Neural cell (in vitro differentiated cells): ENCODE measurements around the gene ZAP70. TPM values are rescaled to one million over a fixed set of nuclear protein-coding genes. Genes with fewer than 3 reads are reported as not detected.

Source experiments
- H2AFZ ChIP-seq: fragments of 200-600, 300-800 bp; sonication (generic), shearing (Covaris generic); 2 replicates; pipeline ENCODE4 v1.6.0; 2014; ENCODE audit warnings: low read depth, mild to moderate bottlenecking, antibody characterized with exemption, low read length, moderate library complexity
- H3F3A ChIP-seq: fragments of 200-600 bp; shearing (Covaris generic); 2 replicates; pipeline ENCODE4 v1.6.1; 2016; ENCODE audit warnings: mild to moderate bottlenecking, moderate library complexity, mixed read lengths, antibody characterized with exemption, low read length; ENCODE audit not compliant: insufficient read depth, poor library complexity, severe bottlenecking
- H3K27ac ChIP-seq: fragments of 200-600, 300-800 bp; sonication (generic), shearing (Covaris generic); 2 replicates; pipeline ENCODE4 v1.5.1; 2014; ENCODE audit warnings: mild to moderate bottlenecking, low read length, moderate library complexity
- H3K27me3 ChIP-seq: fragments of 300-800, 200-600 bp; sonication (generic), shearing (Covaris generic); 2 replicates; pipeline ENCODE4 v1.6.0; 2014; ENCODE audit warnings: mild to moderate bottlenecking, low read depth, low read length, moderate library complexity; ENCODE audit not compliant: insufficient read depth
- H3K36me3 ChIP-seq: fragments of 300-800, 200-600 bp; sonication (generic), shearing (Covaris generic); 2 replicates; pipeline ENCODE4 v1.5.1; 2014; ENCODE audit warnings: mild to moderate bottlenecking, antibody characterized with exemption, low read length, moderate library complexity; ENCODE audit not compliant: insufficient read depth
- H3K4me2 ChIP-seq: fragments of 300-800, 200-600 bp; sonication (generic), shearing (Covaris generic); 2 replicates; pipeline ENCODE4 v1.6.0; 2014; ENCODE audit warnings: mild to moderate bottlenecking, low read length
- H3K4me3 ChIP-seq: fragments of 300-800, 200-600 bp; sonication (generic), shearing (Covaris generic); 2 replicates; pipeline ENCODE4 v1.5.1; 2014; ENCODE audit warnings: mild to moderate bottlenecking, low read length, moderate library complexity
- H3K79me2 ChIP-seq: fragments of 200-600 bp; shearing (Covaris generic); replicated peaks from 2 replicates; pipeline ENCODE4 v1.6.0; 2014; ENCODE audit warnings: mild to moderate bottlenecking, low read length, moderate library complexity; ENCODE audit not compliant: insufficient read depth
- H3K9ac ChIP-seq: fragments of 300-800, 200-600 bp; sonication (generic), shearing (Covaris generic); 2 replicates; pipeline ENCODE4 v1.6.1; 2016; ENCODE audit warnings: mild to moderate bottlenecking, low read length, mixed read lengths
- H3K9me2 ChIP-seq: fragments of 200-600 bp; shearing (Covaris generic); 2 replicates; pipeline ENCODE4 v1.6.1; 2016; ENCODE audit warnings: mild to moderate bottlenecking, low read length, mixed read lengths; ENCODE audit not compliant: insufficient read depth
- H3K9me3 ChIP-seq: fragments of 200-600, 300-800 bp; sonication (generic), shearing (Covaris generic); 2 replicates; pipeline ENCODE4 v1.6.1; 2016; ENCODE audit warnings: mild to moderate bottlenecking, mixed run types, low read length, moderate library complexity, mixed read lengths
- H4K20me1 ChIP-seq: fragments of 200-600 bp; shearing (Covaris generic); 2 replicates; pipeline ENCODE4 v1.6.1; 2016; ENCODE audit warnings: mild to moderate bottlenecking, mixed run types; ENCODE audit not compliant: insufficient read depth
- CTCF ChIP-seq: fragments of 450-650 bp; IDR thresholded peaks from 2 replicates; pipeline ENCODE4 v1.5.1; 2014; ENCODE audit warnings: antibody characterized with exemption, mild to moderate bottlenecking, moderate library complexity; ENCODE audit not compliant: poor library complexity, severe bottlenecking
- EP300 ChIP-seq: fragments of 450-650 bp; conservative IDR thresholded peaks from 2 replicates; pipeline ENCODE4 v1.6.1; 2014; ENCODE audit warnings: antibody characterized with exemption, mild to moderate bottlenecking, moderate library complexity; ENCODE audit not compliant: poor library complexity, severe bottlenecking
- EZH2 ChIP-seq: fragments of 200-600, 300-800 bp; shearing (Covaris generic), sonication (generic); IDR thresholded peaks from 2 replicates; pipeline ENCODE4 v1.6.1; 2014; ENCODE audit warnings: antibody characterized with exemption, low read length, borderline replicate concordance, mild to moderate bottlenecking; ENCODE audit not compliant: insufficient read depth, poor library complexity, severe bottlenecking
- MXI1 ChIP-seq: fragments of 450-650 bp; conservative IDR thresholded peaks from 2 replicates; pipeline ENCODE4 v1.6.1; 2014; ENCODE audit warnings: antibody characterized with exemption, mild to moderate bottlenecking; ENCODE audit not compliant: poor library complexity, severe bottlenecking
- POLR2AphosphoS5 ChIP-seq: IDR thresholded peaks from 2 replicates; pipeline ENCODE4 v1.6.1; 2012
- RAD21 ChIP-seq: fragments of 450-650 bp; conservative IDR thresholded peaks from 2 replicates; pipeline ENCODE4 v1.6.1; 2014; ENCODE audit warnings: antibody characterized with exemption, mild to moderate bottlenecking, moderate library complexity
- REST ChIP-seq: IDR thresholded peaks from 2 replicates; pipeline ENCODE4 v1.6.1; 2012; ENCODE audit warnings: borderline replicate concordance
- SMC3 ChIP-seq: fragments of 450-650 bp; conservative IDR thresholded peaks from 2 replicates; pipeline ENCODE4 v1.6.1; 2014; ENCODE audit warnings: antibody characterized with exemption, mild to moderate bottlenecking, moderate library complexity; ENCODE audit not compliant: poor library complexity
- TAF1 ChIP-seq: IDR thresholded peaks from 2 replicates; pipeline ENCODE4 v1.6.1; 2012; ENCODE audit warnings: low read depth
- polyA plus RNA-seq: library from polyadenylated mRNA; depleted of rRNA; stranded (reverse); fragments of >200 nt; gene quantifications from 2 replicates; pipeline ENCODE4 v1.2.3, GENCODE V29; 2014

Gene ZAP70
- polyA plus RNA-seq, 1 donor from 2014 or later, result 0.59 TPM

- Histone ChIP-seq H3K9me2 (no peaks in the 10 kb centered on the region), H3K4me2 (no peak overlapping the region), H3K27me3 (no peaks in the 10 kb centered on the region), H3K9ac (no peak overlapping the region), H4K20me1 (no peaks in the 10 kb centered on the region), H3K79me2 (no peaks in the 10 kb centered on the region), H3F3A (no peaks in the 10 kb centered on the region), H3K4me3 (no peak overlapping the region), H2AFZ (no peak overlapping the region), H3K36me3 (no peaks in the 10 kb centered on the region), H3K27ac (no peak overlapping the region), H3K9me3 (no peaks in the 10 kb centered on the region)
- TF ChIP-seq SMC3 (no peak), MXI1 (no peak), REST (no peak), CTCF (no peak), RAD21 (no peak), TAF1 (no peak), EP300 (no peak)
Observed at GRCh38 chr2:97718051-97718882, 4.9 kb downstream of the ZAP70 start.

GRCh38 chr2:97718942-97719341 lies 5.6 kb downstream of the ZAP70 start:
- Histone ChIP-seq H3K9me3 (no peaks in the 10 kb centered on the region), H3K36me3 (no peaks in the 10 kb centered on the region)
- no peak for TF ChIP-seq POLR2AphosphoS5
- no peak for TF ChIP-seq CTCF
- no peak for TF ChIP-seq RAD21
- TF ChIP-seq TAF1, result no peak
- no peak for TF ChIP-seq SMC3
- TF ChIP-seq EP300, result no peak
- no peak for TF ChIP-seq REST
- no peak for TF ChIP-seq EZH2
- TF ChIP-seq MXI1, result no peak

More at GRCh38 chr2:97718942-97719341, 5.6 kb downstream of the ZAP70 start:
- Histone ChIP-seq H4K20me1 (no peaks in the 10 kb centered on the region), H3K27ac (no peak overlapping the region), H3K4me2 (no peak overlapping the region), H3F3A (no peaks in the 10 kb centered on the region), H3K9ac (no peak overlapping the region), H3K79me2 (no peaks in the 10 kb centered on the region), H2AFZ (no peak overlapping the region), H3K9me2 (no peaks in the 10 kb centered on the region), H3K4me3 (no peak overlapping the region), H3K27me3 (no peaks in the 10 kb centered on the region)
